ENCODE data around the gene ANKH.
"Not testable (repeated sequence)": the region's sequence is repeated elsewhere in the genome, so short reads cannot be mapped to it uniquely, and the experiment has no call there.

ANKH gene

DNA sequence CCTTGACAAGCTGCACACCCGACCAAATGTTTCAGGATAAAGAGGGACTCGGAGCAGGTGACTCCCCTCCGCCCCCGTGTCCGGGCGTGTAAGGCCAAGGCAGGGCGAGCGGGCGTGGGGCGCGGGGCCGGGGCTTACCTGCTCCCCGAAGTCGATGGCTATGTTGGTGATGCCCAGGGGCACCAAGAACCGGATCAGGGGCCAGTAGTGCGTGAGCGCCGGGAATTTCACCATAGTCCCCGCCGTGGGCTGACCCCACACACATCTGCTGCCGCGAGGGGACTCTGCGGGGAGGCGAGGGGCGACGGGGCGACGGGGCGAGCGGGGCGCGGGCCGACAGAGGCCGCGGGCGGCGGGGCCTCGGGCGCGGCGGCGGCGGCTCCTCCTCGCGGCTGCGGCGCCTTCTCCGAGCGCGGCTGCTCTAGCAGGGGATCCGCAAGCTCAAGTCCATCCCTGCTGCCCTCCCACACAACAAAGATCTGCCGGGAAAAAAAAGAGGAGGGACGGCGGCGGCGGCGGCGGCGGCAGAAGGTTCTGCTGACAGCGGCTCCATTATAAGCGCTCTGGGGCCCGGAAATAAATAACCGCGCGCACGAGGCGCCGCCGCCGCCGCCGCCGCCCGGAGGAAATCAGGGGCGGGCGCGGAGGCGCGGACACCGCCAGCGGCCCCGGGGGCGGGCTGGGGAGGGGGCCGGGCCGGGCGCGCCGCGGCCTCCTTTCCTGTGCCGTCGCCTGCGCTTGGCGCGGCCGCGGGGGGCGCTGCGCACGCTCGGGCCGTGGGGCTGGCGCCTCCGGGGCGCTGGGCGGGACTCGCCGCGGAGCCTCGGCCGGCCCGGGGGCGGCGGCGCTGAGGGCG is at the start of gene ANKH:
ANKH (minus strand) TSS at position 565 of the 856 bp plus-strand sequence; CDS start at position 234, 331 bp downstream.
- peaks cover 10% of the 10 kb centered on the region for H3K4me1 ChIP-seq (ENCODE audit: insufficient read depth, low read length)
- H3K36me3 ChIP-seq (ENCODE audit: insufficient read depth, low read length), result no peaks in the 10 kb centered on the region
- H3K9ac ChIP-seq (ENCODE audit: low read length), result no peak within 1 kb of the TSS
- peak within 1 kb of the TSS; percentile 89 for H3K27ac ChIP-seq (ENCODE audit: low read depth, low read length)
- peak within 1 kb of the TSS; percentile 55 to 68 for H3K4me3 ChIP-seq (ENCODE audit: low read depth in 1 of 2, low read length in 2 of 2)
- H3K9me3 ChIP-seq (ENCODE audit: low read length), result no peaks in the 10 kb centered on the region
- no peaks in the 10 kb centered on the region for H3K27me3 ChIP-seq (ENCODE audit: control insufficient read depth in 1 of 2, insufficient read depth in 2 of 2, low read length in 2 of 2)

DNA sequence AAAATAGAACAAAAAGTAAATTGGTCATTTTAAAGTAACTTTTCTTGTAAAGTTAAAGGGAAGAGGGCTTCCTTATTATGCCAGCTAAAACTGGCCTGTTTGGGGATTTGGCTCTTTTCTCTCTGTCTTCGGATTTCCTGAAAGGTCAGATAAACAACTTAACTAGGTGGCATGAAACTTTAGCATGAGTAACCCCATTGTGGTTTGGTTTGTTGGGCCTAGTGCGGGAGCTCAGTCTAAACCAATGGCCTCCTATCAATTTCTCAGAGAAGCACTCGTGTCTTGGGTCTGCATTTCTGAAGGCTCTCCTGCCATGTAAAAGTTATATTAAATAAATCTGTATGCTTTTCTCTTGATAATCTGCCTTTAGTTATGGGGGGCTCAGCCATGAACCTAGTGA is 48.5 kb upstream of the ANKH start:
- Histone ChIP-seq H3K9me3 (ENCODE audit: low read length) (no peaks in the 10 kb centered on the region), H3K36me3 (ENCODE audit: insufficient read depth, low read length) (no peaks in the 10 kb centered on the region), H3K9ac (ENCODE audit: low read length) (no peak overlapping the region), H3K4me1 (ENCODE audit: insufficient read depth, low read length) (no peaks in the 10 kb centered on the region), H3K27me3 (ENCODE audit: control insufficient read depth in 1 of 2, insufficient read depth in 2 of 2, low read length in 2 of 2) (no peaks in the 10 kb centered on the region), H3K4me3 (ENCODE audit: low read depth in 1 of 2, low read length in 2 of 2) (no peak overlapping the region), H3K27ac (ENCODE audit: low read depth, low read length) (no peak overlapping the region)

DNA sequence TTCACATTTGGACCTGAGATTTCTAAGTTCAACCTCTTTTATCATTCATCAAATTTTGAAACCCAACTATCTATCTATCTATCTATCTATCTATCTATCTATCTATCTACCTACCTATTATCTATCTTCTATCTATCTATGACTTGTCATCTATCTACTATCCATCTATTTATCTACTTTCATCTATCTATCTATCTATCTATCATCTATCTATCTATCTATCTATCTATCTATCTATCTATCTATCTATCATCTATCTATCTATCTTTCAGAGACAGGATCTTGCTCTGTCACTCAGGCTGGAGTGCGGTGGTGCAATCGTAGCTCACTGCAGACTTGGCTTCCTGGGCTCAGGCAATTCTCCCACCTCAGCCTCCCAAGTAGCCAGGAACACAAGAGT is 47.5 kb upstream of the ANKH start:
- not testable (repeated sequence) for H3K9me3 ChIP-seq (ENCODE audit: low read length); H3K4me1 ChIP-seq (ENCODE audit: insufficient read depth, low read length); H3K9ac ChIP-seq (ENCODE audit: low read length); H3K36me3 ChIP-seq (ENCODE audit: insufficient read depth, low read length); H3K27me3 ChIP-seq (ENCODE audit: control insufficient read depth in 1 of 2, insufficient read depth in 2 of 2, low read length in 2 of 2); H3K27ac ChIP-seq (ENCODE audit: low read depth, low read length); H3K4me3 ChIP-seq (ENCODE audit: low read depth in 1 of 2, low read length in 2 of 2)

- Histone ChIP-seq H3K4me3 (ENCODE audit: low read depth in 1 of 2, low read length in 2 of 2) (no peak overlapping the region), H3K27me3 (ENCODE audit: control insufficient read depth in 1 of 2, insufficient read depth in 2 of 2, low read length in 2 of 2) (no peaks in the 10 kb centered on the region), H3K27ac (ENCODE audit: low read depth, low read length) (no peak overlapping the region), H3K36me3 (ENCODE audit: insufficient read depth, low read length) (no peaks in the 10 kb centered on the region), H3K9me3 (ENCODE audit: low read length) (no peaks in the 10 kb centered on the region), H3K9ac (ENCODE audit: low read length) (no peak overlapping the region), H3K4me1 (ENCODE audit: insufficient read depth, low read length) (no peaks in the 10 kb centered on the region)
These were observed 46.1 kb upstream of the ANKH start for GRCh38 chr5:14917719-14918118.

- Histone ChIP-seq H3K4me3 (ENCODE audit: low read depth in 1 of 2, low read length in 2 of 2) (no peak overlapping the region), H3K9ac (ENCODE audit: low read length) (no peak overlapping the region), H3K9me3 (ENCODE audit: low read length) (no peaks in the 10 kb centered on the region), H3K36me3 (ENCODE audit: insufficient read depth, low read length) (no peaks in the 10 kb centered on the region), H3K27me3 (ENCODE audit: control insufficient read depth in 1 of 2, insufficient read depth in 2 of 2, low read length in 2 of 2) (no peaks in the 10 kb centered on the region), H3K27ac (ENCODE audit: low read depth, low read length) (no peak overlapping the region), H3K4me1 (ENCODE audit: insufficient read depth, low read length) (no peaks in the 10 kb centered on the region)
These were observed 43.8 kb upstream of the ANKH start for GRCh38 chr5:14915291-14915952.

DNA sequence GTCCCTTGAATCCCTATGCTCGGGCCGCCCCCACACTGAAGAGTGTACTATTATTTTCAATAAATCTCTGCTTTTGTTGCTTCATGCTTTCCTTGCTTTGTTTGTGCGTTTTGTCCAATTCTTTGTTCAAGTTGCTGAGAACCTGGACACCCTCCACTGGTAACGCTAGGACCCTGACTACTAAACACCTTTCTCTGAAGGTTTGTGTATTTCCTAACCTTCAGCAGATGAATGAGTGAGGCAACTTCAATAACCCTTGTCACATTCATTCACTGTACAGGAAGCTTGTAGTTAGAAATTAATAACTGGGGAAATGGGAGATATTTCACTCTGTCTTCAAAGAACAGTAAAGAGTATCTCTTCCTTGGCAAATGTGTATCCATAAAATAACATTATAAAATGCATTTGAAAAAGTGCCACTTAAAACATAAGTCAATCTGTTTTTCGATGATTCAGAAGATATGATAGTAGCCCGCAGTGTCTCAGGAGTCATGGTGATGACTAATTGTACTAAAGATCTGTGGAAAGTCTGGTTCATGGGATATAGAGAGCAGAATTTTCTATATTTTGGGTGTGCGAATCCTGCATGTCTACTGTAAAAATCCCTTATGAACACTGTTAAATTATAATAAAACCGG is 43.2 kb upstream of the ANKH start:
- Histone ChIP-seq H3K9ac (ENCODE audit: low read length) (no peak overlapping the region), H3K27me3 (ENCODE audit: control insufficient read depth in 1 of 2, insufficient read depth in 2 of 2, low read length in 2 of 2) (no peaks in the 10 kb centered on the region), H3K36me3 (ENCODE audit: insufficient read depth, low read length) (no peaks in the 10 kb centered on the region), H3K27ac (ENCODE audit: low read depth, low read length) (no peak overlapping the region), H3K4me3 (ENCODE audit: low read depth in 1 of 2, low read length in 2 of 2) (no peak overlapping the region), H3K4me1 (ENCODE audit: insufficient read depth, low read length) (no peaks in the 10 kb centered on the region), H3K9me3 (ENCODE audit: low read length) (no peaks in the 10 kb centered on the region)

DNA sequence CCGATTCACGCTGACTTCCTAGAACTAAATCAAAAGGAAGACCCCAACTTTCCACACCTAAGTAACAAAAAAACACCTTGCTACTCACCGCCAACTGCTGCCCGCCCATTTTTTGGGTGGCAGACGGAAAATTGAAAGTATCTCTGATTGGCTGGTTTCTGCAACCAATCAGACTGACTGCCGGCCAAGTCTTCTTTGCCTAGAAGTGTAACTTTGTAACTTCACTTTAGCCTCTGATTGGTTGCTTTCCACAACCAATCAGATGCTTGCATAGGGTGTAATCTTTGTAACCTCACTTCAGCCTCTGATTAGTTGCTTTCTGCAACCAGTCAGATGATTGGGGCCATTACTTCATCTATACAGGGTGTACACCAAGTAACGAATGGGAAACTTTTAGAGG is 42.6 kb upstream of the ANKH start:
- Histone ChIP-seq H3K4me1 (ENCODE audit: insufficient read depth, low read length) (no peaks in the 10 kb centered on the region), H3K27ac (ENCODE audit: low read depth, low read length) (no peak overlapping the region), H3K27me3 (ENCODE audit: control insufficient read depth in 1 of 2, insufficient read depth in 2 of 2, low read length in 2 of 2) (no peaks in the 10 kb centered on the region), H3K36me3 (ENCODE audit: insufficient read depth, low read length) (no peaks in the 10 kb centered on the region), H3K9ac (ENCODE audit: low read length) (no peak overlapping the region), H3K9me3 (ENCODE audit: low read length) (no peaks in the 10 kb centered on the region), H3K4me3 (ENCODE audit: low read depth in 1 of 2, low read length in 2 of 2) (no peak overlapping the region)

DNA sequence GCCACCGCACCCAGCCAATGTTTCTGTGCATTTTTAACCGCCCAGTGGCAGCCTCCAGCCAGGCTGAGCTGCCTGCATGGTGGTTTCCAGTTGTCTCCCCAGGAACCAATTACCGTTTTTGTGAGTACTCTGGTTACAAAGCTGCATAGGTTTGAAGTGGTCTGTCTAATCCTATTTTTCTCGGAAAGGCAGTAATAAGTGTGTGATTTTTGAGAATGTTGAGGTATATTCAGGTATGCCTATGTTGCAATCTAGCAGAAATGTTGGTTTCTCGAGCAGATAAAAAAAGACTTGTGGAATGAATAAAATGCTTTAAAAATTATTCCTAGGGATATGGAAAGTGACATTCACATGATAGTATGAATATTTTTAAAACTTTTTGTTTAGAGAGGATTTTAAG is 41.5 kb upstream of the ANKH start:
- no peak overlapping the region for H3K9ac ChIP-seq (ENCODE audit: low read length)
- no peaks in the 10 kb centered on the region for H3K9me3 ChIP-seq (ENCODE audit: low read length)
- no peaks in the 10 kb centered on the region for H3K27me3 ChIP-seq (ENCODE audit: control insufficient read depth in 1 of 2, insufficient read depth in 2 of 2, low read length in 2 of 2)
- no peaks in the 10 kb centered on the region for H3K4me1 ChIP-seq (ENCODE audit: insufficient read depth, low read length)
- H3K27ac ChIP-seq (ENCODE audit: low read depth, low read length), result no peak overlapping the region
- no peaks in the 10 kb centered on the region for H3K36me3 ChIP-seq (ENCODE audit: insufficient read depth, low read length)
- no peak overlapping the region for H3K4me3 ChIP-seq (ENCODE audit: low read depth in 1 of 2, low read length in 2 of 2)

DNA sequence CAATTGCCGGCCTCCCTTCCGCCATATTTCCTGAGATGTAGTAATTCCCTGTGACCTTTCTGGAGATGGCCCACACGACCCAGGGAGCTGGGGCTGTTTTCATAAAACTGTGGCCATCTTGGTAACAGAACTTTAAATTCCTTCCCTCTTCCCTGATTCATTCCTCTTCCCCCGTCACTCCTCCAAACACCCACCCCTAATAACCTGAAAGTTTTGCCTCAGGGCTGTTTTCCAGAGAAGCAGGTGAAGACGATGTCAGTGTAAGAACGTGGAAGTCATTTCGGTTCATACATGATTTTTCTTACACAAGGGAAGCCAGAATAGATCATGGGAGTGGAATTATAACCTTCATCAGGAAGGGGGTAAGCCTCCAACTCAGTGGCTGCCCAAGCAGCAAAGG is 40.6 kb upstream of the ANKH start:
- Histone ChIP-seq H3K9me3 (ENCODE audit: low read length) (no peaks in the 10 kb centered on the region), H3K36me3 (ENCODE audit: insufficient read depth, low read length) (no peaks in the 10 kb centered on the region), H3K27ac (ENCODE audit: low read depth, low read length) (no peak overlapping the region), H3K27me3 (ENCODE audit: control insufficient read depth in 1 of 2, insufficient read depth in 2 of 2, low read length in 2 of 2) (no peaks in the 10 kb centered on the region), H3K4me3 (ENCODE audit: low read depth in 1 of 2, low read length in 2 of 2) (no peak overlapping the region), H3K9ac (ENCODE audit: low read length) (no peak overlapping the region), H3K4me1 (ENCODE audit: insufficient read depth, low read length) (no peaks in the 10 kb centered on the region)

DNA sequence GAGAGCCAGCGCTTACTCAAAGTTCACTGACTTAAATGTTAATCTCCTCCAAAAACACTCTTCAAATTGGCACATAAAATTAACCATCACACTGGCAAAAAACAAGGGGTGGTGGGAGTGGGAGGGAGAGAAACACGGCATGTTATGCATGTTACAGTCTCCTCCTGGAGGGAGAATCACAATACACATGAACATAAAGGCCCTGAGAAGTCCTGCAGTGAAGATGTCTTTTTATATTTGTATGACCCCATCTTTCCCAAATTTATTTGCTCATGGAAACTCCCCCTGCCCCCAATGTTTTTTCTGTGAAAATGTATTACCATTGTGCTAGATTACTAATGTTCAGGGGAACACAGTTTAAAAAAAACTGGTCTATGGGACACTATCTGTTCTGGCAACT is 37.8 kb upstream of the ANKH start:
- Histone ChIP-seq H3K4me1 (ENCODE audit: insufficient read depth, low read length) (no peaks in the 10 kb centered on the region), H3K9me3 (ENCODE audit: low read length) (no peaks in the 10 kb centered on the region), H3K9ac (ENCODE audit: low read length) (no peak overlapping the region)

GRCh38 chr5:14908172-14908571 is 36.6 kb upstream of the ANKH start:
- Histone ChIP-seq H3K4me3 (ENCODE audit: low read depth in 1 of 2, low read length in 2 of 2) (no peak overlapping the region), H3K27me3 (ENCODE audit: control insufficient read depth in 1 of 2, insufficient read depth in 2 of 2, low read length in 2 of 2) (no peaks in the 10 kb centered on the region), H3K9me3 (ENCODE audit: low read length) (no peaks in the 10 kb centered on the region), H3K9ac (ENCODE audit: low read length) (no peak overlapping the region), H3K4me1 (ENCODE audit: insufficient read depth, low read length) (no peaks in the 10 kb centered on the region), H3K36me3 (ENCODE audit: insufficient read depth, low read length) (no peaks in the 10 kb centered on the region), H3K27ac (ENCODE audit: low read depth, low read length) (no peak overlapping the region)

More for the DNA sequence above, 37.8 kb upstream of the ANKH start:
- Histone ChIP-seq H3K4me3 (ENCODE audit: low read depth in 1 of 2, low read length in 2 of 2) (no peak overlapping the region), H3K27me3 (ENCODE audit: control insufficient read depth in 1 of 2, insufficient read depth in 2 of 2, low read length in 2 of 2) (no peaks in the 10 kb centered on the region), H3K36me3 (ENCODE audit: insufficient read depth, low read length) (no peaks in the 10 kb centered on the region), H3K27ac (ENCODE audit: low read depth, low read length) (no peak overlapping the region)
